HG03520 (cell line): ENCODE measurements around the gene FAIM2.
"Not testable (repeated sequence)": the region's sequence is repeated elsewhere in the genome, so short reads cannot be mapped to it uniquely, and the experiment has no call there.

Experiments
- ATAC-seq: cut with Tn5 transposase; IDR thresholded peaks from one replicate; pipeline ENCODE4 v1.9.1; 2021; ENCODE audit warnings: mild to moderate bottlenecking, moderate library complexity; ENCODE audit not compliant: unreplicated experiment

Gene FAIM2

DNA sequence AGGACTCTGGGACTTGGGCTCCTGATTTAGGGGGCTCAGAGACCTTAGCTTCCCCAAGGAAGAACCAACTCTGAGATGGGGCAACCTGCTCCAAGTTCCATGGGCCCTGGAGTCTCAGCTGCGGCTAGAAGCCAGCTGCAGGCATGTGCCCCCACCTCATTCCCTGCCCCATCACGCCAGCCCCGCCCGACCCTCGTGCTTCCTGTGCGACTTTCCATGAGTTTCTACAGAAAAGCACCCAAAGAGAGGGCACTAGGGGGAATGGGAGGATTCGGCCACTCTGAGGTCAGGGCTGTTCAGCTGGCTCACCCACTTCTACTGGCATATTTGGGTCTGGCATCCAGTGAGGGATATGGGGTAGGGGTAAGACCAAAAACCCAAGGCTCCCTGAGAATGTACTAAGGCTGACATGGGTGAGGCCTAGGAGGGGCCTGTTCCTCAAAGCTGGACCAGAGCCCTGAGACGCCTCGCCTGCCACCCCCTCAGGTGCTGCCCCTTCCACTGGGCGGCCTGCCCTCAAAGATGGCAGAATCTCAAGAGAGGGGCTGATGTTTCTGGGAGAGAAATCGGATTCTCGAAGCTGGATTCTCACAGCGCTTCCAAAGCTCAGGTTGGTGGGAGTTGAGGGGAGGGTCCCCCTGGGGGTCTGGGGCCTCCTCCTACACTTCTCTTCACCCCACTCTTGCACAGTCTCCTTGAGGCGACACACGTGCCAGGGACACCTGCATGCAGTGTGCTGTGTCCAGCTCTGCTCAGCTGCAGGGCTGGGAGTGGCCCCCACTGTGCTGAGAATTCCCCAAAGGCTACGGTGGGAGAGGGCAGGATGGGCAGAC lies 22.1 kb downstream of the FAIM2 start:
- ATAC-seq: no peak

- no peak for ATAC-seq
Measured at GRCh38 chr12:49880756-49881414, 22.8 kb downstream of the FAIM2 start.

DNA sequence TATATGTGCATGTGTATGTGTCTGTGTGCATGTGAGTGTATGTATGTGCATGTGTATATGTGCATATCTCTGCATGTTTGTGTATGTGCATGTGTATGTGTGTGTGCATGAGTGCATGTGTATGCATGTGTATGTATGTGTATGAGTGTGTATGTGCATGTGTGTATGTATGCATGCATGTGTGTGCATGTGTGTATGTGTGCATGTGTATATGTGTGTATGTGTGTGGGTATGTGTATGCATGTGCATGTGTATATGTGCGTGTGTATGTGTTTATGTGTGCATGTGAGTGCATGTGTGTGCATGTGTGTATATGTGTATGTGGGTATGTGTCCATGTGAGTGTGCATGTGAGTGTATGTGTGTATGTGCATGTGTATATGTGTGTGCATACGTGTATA lies 24.6 kb downstream of the FAIM2 start:
- not testable (repeated sequence) for ATAC-seq

DNA sequence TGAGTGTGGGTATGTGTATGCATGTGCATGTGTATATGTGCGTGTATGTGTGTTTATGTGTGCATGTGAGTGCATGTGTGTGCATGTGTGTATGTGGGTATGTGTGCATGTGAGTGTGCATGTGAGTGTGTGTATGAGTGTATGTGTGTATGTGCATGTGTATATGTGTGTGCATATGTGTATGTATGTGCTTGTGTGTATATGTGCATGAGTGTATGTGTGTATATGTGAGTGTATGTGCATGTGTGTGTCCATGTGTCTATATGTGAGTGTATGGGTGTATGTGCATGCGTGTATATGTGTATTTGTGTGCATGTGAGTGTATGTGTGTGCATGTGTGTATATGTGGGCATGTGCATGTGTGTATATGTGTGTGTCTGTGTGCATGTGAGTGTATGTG lies 25.7 kb downstream of the FAIM2 start:
- no peak for ATAC-seq

- ATAC-seq: no peak
Measured at GRCh38 chr12:49877066-49877465, 26.6 kb downstream of the FAIM2 start.

GRCh38 chr12:49876070-49876469 lies 27.6 kb downstream of the FAIM2 start:
- ATAC-seq: no peak

DNA sequence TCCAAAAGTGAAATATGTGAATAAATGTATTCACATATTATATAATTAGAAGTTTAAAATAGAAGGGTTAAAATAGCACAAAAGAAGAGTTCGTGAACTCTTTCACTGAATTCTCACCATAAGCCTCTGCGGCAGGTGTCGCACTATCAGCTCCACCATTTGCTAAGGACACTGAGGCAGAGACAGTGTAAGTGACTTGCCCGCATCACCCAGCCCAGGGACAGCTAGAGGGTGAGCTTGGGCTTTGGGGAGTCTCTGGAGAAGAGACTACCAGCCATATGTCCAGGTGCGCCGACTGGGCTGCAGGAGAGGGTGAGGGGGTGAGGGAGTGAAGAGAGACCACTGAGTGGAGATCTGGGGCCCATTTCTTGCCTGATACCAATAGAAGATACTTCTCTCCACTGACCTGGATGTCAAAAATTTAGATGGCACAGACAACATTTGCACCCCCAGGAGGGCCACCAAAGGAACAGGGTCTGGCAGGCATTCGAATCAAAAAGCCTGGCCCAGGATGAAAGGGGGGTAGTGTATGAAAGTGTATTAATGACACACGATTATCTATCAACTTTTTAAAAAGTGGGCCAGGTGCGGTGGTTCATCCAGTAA lies 28.5 kb downstream of the FAIM2 start:
- no peak for ATAC-seq

DNA sequence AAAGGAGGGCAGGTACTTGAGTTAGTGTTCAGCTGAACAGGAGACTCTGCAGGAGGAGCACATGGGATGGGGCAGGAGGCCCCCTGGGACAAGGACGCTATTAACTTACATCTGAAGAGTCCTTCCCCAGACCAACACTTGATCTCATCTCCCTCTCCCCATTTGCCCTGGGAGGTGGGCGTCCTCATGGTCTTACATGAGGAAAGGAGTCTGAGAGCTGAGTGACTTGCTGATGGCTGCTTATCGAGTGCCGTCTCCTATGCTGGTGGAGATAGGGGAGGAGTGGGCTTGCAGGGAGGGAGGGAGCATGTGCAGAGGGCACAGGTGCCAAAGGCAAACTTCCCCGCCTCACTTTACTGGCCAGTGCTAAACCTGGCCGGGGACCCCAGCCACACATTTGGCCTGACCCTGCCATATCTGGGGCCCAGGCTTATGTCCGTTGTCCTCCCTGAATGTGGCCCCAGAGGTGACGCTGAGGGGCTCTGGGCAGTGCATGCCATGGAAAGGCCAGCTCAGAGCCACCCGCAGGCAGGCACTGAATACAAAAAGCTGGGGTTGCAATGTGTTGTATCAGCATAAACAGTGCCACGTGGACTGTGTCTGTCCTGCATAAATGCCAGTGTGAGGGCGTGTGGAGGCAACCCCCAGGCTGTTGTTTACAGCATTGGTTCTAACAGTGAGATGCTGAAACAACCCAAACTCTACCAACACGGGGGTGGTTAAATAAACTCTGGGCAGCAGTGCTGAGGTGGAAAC lies 29.4 kb downstream of the FAIM2 start:
- no peak for ATAC-seq

GRCh38 chr12:49873361-49873934 lies 30.3 kb downstream of the FAIM2 start:
- ATAC-seq: no peak

DNA sequence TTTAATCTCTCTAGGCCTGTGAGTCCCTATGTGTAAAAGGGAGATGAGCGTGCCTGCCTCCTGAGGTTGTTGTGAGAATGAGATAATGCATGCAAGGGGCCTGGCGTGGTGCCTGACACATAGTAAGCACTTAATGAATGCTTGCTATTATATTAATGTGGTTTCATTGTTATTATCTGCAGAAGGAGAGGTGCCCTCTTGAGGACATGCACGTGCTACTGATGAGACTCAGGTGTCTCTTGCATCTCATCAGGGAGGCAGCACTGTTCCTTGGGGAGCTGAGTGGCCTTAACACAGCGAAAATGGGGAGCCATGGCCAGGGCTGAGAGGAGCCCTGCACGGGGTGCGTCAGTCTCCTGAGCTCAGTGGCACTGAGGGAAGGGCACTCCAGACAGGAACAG lies 30.9 kb downstream of the FAIM2 start:
- ATAC-seq: no peak

DNA sequence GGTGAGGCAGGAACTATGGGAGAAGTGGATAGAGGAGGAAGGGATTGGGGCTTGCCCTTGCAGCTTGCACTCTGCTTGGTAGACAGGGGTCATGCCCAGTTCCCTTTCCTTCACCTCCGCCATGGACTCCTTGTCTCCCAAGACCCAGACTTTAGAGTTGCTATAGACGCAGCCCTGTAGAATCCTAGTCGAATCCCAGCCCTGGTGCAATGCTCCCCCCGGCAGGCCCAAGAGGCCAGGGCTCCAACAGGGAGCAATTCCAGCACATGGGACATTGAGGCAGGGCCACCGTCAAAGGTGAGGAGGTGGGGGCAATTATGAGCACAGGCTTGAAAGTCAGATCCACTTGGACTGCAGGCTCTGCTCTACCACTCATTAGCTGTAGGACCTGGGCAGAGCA lies 31.3 kb downstream of the FAIM2 start:
- no peak for ATAC-seq

DNA sequence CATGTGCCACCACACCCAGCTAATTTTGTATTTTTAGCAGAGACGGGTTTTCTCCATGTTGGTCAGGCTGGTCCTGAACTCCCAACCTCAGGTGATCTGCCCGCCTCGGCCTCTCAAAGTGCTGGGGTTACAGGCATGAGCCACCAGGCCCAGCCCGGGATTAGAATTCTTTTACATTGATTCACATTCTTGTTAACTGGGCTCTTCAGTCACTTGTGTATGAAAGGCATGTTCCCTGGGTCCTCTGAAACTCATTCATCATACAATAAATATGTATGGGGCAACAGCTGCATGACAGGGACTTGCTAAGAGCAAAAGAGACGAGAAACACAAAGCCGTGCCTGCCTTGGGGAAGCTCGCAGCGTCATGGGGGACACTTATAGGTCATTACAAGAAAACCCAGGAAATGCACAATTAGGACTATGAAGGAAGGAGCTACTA lies 31.9 kb downstream of the FAIM2 start:
- not testable (repeated sequence) for ATAC-seq

- ATAC-seq: no peak
Measured at GRCh38 chr12:49871263-49871561, 32.5 kb downstream of the FAIM2 start.

GRCh38 chr12:49870501-49871262 lies 33.0 kb downstream of the FAIM2 start:
- no peak for ATAC-seq

GRCh38 chr12:49869816-49870500 lies 33.7 kb downstream of the FAIM2 start:
- ATAC-seq: no peak

GRCh38 chr12:49868952-49869815 lies 34.5 kb downstream of the FAIM2 start:
- ATAC-seq: no peak

GRCh38 chr12:49868449-49868848 lies 35.3 kb downstream of the FAIM2 start:
- ATAC-seq: no peak

DNA sequence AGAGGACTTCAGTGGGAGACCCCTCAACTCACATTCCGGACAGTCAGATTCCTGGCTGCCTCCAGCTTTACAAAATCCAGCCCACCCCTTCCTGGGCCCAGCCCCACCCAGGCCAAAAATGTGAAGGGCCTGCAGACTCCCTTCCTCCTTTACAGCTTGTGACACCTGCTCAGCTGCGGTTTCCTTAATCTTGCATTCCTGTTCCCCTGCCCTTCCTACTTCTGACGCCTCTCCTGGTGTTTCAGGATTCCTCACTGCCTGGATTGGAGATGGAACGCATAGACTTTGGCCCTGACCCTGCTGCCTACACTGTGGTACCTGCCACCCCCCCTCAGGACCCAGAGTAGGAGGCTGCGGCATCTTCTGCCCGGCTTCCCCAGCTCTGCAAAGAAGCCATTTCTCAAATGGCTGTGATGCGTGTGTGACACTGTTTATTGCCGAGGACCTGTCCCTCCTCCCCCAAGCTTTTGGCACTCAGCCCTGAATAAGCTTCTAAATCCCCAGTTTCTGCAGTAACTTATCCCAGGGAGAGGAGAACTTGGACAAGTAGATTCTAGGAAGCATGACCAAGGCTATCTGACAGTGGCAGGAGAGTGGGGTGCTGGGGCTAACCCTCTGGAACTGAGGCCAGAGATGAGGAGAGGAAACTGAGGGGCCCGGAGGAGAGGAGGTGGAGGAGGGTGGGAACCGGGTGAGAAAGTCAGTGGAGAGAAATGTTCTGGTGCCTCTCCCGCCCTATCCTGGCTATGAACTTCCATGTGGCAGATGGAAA lies 35.9 kb downstream of the FAIM2 start:
- no peak for ATAC-seq
